Uterus (tissue), 4 donors: ENCODE results near the gene CACNA1D. TPM values are rescaled to one million over a fixed set of nuclear protein-coding genes. Genes with fewer than 3 reads are reported as not detected.

ENCODE experiments used
- DNase-seq, 2 donors: peaks; one replicate each; pipeline ENCODE4 v3.0.0-alpha.2; 2019 to 2020
- H3K27ac ChIP-seq, 2 donors: fragments of 200-600 bp; sonication (generic); 1 replicate in 1 of 2; 2 replicates in 1 of 2; pipeline ENCODE4 v1.5.1; 2016 to 2018
- H3K27me3 ChIP-seq, 2 donors: fragments of 200-600 bp; sonication (generic); one replicate each; pipeline ENCODE4 v1.5.1; 2018 to 2019; ENCODE audit warnings: control low read depth in 1 of 2
- H3K36me3 ChIP-seq, 2 donors: fragments of 200-600 bp; sonication (generic); one replicate each; pipeline ENCODE4 v1.5.1; 2019; ENCODE audit warnings: control low read depth in 1 of 2
- H3K4me1 ChIP-seq, 2 donors: fragments of 200-600 bp; sonication (generic); one replicate each; pipeline ENCODE4 v1.5.1; 2018 to 2019; ENCODE audit warnings: control low read depth in 1 of 2
- H3K4me3 ChIP-seq, 2 donors: fragments of 200-600 bp; sonication (generic); 1 replicate in 1 of 2; 2 replicates in 1 of 2; pipeline ENCODE4 v1.5.1; 2018 to 2019; ENCODE audit warnings: mild to moderate bottlenecking in 1 of 2
- H3K9me3 ChIP-seq, 2 donors: fragments of 200-600 bp; sonication (generic); one replicate each; pipeline ENCODE4 v1.5.1; 2019; ENCODE audit warnings: control low read depth in 1 of 2
- POLR2A ChIP-seq, 2 donors: fragments of 450-650 bp; IDR thresholded peaks; one replicate each; pipeline ENCODE4 v1.6.1; 2016; ENCODE audit warnings: antibody characterized with exemption in 2 of 2, mild to moderate bottlenecking in 1 of 2, moderate library complexity in 1 of 2
- intact Hi-C: fragments of 100-400 bp; cut with DNase I; formaldehyde crosslinking; loops from one replicate; pipeline ENCODE4 v1.15.1; 2023; ENCODE audit warnings: low total_unique reads
- total RNA-seq, 4 donors: library from RNA; depleted of rRNA in 3 of 4; stranded (reverse); fragments of >200 nt in 3 of 4; gene quantifications; one replicate each; pipeline versions ENCODE4 v1.1.0 to v1.2.4, GENCODE V29; 2014 to 2023
- TF ChIP-seq, protein P1 (sequence below), 4 experiments: fragments of 200-600 bp in 2 of 4; fragments of 450-650 bp in 2 of 4; sonication (generic) in 2 of 4; IDR thresholded peaks; one replicate each; pipeline ENCODE4 v1.5.1; 2016 to 2019; ENCODE audit warnings: antibody characterized with exemption in 4 of 4, mild to moderate bottlenecking in 2 of 4, moderate library complexity in 1 of 4
- donor health status: DM: yes; HTN: yes; CAD: no.

Gene CACNA1D
- total RNA-seq, 4 donors from 2014 or later = 0.88 to 97.5 (median 63.4) TPM

DNA sequence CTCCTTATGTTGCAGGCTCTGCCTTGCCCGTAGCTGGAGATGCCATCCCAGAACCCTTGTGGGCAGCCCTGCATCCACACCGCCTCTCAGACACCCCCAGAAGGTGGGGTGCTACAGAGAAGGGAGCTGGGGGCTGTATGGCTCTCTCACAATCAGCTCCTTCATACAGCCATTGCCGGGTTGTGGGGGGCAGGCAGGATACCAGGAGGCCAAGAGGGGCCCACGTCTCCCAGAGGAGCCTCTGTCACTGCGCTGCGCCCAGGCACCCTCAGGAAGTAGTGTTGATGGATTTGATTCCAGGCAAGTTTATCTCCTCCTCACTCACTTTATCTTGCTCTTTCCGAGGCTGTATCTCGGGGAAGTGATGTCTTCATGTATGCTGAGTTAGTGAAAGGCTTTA is 180.2 kb downstream of the CACNA1D start:
- Histone ChIP-seq H3K9me3 (no peaks in the 10 kb centered on the region), H3K36me3 (no peaks in the 10 kb centered on the region), H3K27ac (no peak overlapping the region), H3K4me3 (no peak overlapping the region), H3K4me1 (no peaks in the 10 kb centered on the region), H3K27me3 (no peaks in the 10 kb centered on the region)
- TF ChIP-seq, protein P1, sequence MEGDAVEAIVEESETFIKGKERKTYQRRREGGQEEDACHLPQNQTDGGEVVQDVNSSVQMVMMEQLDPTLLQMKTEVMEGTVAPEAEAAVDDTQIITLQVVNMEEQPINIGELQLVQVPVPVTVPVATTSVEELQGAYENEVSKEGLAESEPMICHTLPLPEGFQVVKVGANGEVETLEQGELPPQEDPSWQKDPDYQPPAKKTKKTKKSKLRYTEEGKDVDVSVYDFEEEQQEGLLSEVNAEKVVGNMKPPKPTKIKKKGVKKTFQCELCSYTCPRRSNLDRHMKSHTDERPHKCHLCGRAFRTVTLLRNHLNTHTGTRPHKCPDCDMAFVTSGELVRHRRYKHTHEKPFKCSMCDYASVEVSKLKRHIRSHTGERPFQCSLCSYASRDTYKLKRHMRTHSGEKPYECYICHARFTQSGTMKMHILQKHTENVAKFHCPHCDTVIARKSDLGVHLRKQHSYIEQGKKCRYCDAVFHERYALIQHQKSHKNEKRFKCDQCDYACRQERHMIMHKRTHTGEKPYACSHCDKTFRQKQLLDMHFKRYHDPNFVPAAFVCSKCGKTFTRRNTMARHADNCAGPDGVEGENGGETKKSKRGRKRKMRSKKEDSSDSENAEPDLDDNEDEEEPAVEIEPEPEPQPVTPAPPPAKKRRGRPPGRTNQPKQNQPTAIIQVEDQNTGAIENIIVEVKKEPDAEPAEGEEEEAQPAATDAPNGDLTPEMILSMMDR (IDR thresholded peaks at IDR 0.05) = no peak
- no peak for TF ChIP-seq POLR2A (IDR thresholded peaks at IDR 0.05)
- intact Hi-C loops = no loop called here
- no peak for DNase-seq

DNA sequence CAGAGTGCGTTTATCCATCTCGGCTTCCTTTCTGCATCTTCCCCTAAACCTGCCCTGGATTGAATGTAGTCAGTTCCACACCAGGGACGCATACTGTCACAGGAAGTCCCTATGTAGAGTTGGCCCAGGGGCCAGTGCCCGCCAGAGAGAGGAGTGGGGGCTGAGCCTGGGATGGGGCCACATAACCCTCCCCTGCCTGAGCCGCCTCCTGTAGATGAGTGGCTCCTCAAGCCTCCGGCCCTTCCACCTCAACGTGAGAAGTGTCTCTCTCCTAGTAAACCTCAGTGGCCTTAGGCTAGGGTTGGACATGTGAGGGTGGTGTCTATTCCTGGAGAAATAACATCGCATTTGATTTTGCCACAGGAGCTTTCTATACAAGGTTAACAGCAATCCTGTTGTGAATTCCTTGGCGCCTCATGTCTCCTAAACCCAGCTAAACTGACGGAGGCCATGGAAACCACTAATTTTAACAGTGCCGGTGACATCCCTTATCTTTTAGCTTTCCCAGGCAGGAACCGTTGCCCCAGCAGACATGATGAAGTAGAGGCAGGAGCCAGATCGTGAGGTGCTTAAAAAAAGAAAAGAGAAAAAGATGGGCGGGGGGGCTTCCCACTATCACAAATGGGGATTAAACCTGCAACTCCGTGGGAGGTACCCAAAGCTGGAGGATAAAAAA is 180.7 kb downstream of the CACNA1D start:
- H3K27ac ChIP-seq = no peak overlapping the region
- TF ChIP-seq, protein P1 (IDR thresholded peaks at IDR 0.05) = no peak
- no peak for TF ChIP-seq POLR2A (IDR thresholded peaks at IDR 0.05)
- intact Hi-C loops = no loop called here
- H3K36me3 ChIP-seq = no peaks in the 10 kb centered on the region
- no peaks in the 10 kb centered on the region for H3K27me3 ChIP-seq
- H3K9me3 ChIP-seq = no peaks in the 10 kb centered on the region
- H3K4me3 ChIP-seq = no peak overlapping the region
- no peak for DNase-seq
- no peaks in the 10 kb centered on the region for H3K4me1 ChIP-seq

DNA sequence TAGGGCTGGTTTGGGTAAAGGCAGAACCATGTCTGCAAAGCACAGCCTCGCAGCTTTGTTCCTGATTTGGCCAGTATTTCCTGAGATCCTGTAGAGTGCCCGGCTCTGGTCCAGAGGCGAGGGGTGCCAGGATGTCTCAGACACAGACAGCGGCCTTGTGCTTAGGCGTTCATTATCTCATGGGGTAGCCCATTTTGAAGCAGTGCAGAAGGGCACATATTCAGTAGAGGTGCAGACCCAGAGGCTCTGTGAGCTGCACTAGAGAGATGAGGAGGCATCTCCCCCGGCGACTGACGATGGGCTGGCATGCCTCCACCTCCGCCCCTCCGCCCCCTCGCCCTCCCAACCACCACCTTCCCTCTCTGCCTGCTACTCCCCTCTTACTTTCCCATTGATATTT is 181.5 kb downstream of the CACNA1D start:
- no peaks in the 10 kb centered on the region for H3K36me3 ChIP-seq
- no peaks in the 10 kb centered on the region for H3K4me1 ChIP-seq
- no peak for DNase-seq
- intact Hi-C loops = no loop called here
- no peak overlapping the region for H3K27ac ChIP-seq
- H3K27me3 ChIP-seq = no peaks in the 10 kb centered on the region
- TF ChIP-seq, protein P1 (IDR thresholded peaks at IDR 0.05) = no peak
- TF ChIP-seq POLR2A (IDR thresholded peaks at IDR 0.05) = no peak
- no peak overlapping the region for H3K4me3 ChIP-seq
- H3K9me3 ChIP-seq = no peaks in the 10 kb centered on the region

DNA sequence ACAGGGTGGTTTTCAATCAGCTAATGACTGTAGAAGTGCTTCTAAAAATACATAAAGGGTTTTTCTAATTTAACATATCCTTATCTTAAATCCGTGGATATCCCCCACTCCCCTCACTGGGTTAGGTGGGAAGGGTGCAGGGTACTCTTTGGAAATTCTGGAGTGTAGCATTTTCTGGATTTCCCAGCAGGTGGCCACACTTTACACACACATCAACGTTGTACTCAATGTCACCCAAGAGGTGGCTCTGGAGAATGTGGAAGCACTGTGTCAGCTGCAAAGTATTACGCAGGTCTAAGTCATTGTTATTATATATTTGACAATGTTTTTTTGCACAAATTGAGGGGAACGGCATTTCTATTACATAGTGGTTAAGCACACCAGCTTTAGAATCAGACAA is 183.0 kb downstream of the CACNA1D start:
- Histone ChIP-seq H3K4me3 (no peak overlapping the region), H3K36me3 (no peaks in the 10 kb centered on the region), H3K4me1 (no peaks in the 10 kb centered on the region), H3K27me3 (no peaks in the 10 kb centered on the region), H3K27ac (no peak overlapping the region), H3K9me3 (no peaks in the 10 kb centered on the region)
- no peak for TF ChIP-seq POLR2A (IDR thresholded peaks at IDR 0.05)
- TF ChIP-seq, protein P1 (IDR thresholded peaks at IDR 0.05) = no peak
- intact Hi-C loops = no loop called here
- no peak for DNase-seq

DNA sequence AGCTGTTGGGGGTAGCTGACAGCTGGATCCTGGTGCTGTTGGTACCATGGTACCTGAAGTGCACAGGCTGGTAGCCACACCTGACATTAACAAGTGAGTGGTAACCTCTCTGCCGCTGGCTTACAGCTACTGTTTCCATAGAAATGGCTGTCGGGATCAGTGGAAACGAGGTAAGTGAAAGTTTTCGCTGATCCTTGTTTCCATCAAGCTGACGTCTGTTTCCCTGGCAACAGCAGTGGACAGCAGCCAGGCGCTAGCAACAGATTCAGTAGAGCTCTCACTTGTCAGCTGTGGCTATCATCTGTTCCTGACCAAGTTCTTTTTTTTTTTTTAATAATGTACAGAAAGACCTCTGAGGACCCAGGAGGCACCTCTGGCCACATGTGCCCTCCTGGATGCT is 185.6 kb downstream of the CACNA1D start:
- peaks cover 0 to 5% of the 10 kb centered on the region in 2 donors for H3K27me3 ChIP-seq
- no peaks in the 10 kb centered on the region for H3K36me3 ChIP-seq
- H3K4me3 ChIP-seq = no peak overlapping the region
- H3K4me1 ChIP-seq = no peaks in the 10 kb centered on the region
- intact Hi-C loops = no loop called here
- H3K27ac ChIP-seq = no peak overlapping the region
- no peaks in the 10 kb centered on the region for H3K9me3 ChIP-seq
- peak; percentile 53 to 55 for DNase-seq
- TF ChIP-seq, protein P1 (IDR thresholded peaks at IDR 0.05) = no peak
- TF ChIP-seq POLR2A (IDR thresholded peaks at IDR 0.05) = no peak
